H9 (cell line): ENCODE measurements around the gene ABCC4. TPM values are rescaled to one million over a fixed set of nuclear protein-coding genes. Genes with fewer than 3 reads are reported as not detected.

Source experiments
- DNase-seq: peaks from one replicate; pipeline ENCODE4 v3.0.0-alpha.2; 2017
- H2AFZ ChIP-seq: one replicate; pipeline ENCODE4 v1.6.1; 2013; ENCODE audit warnings: mild to moderate bottlenecking, low read length, control low read depth, moderate library complexity
- H2AK5ac ChIP-seq: 2 replicates; pipeline ENCODE4 v1.6.1; 2013; ENCODE audit warnings: low read length, control low read depth, mixed read lengths; ENCODE audit not compliant: insufficient read length
- H2BK120ac ChIP-seq: one replicate; pipeline ENCODE4 v1.6.1; 2013; ENCODE audit warnings: low read depth, mild to moderate bottlenecking, low read length, control low read depth, inconsistent platforms; ENCODE audit not compliant: poor library complexity, severe bottlenecking
- H2BK12ac ChIP-seq: 2 replicates; pipeline ENCODE4 v1.6.1; 2013; ENCODE audit warnings: low read length, control low read depth, mixed read lengths, low read depth; ENCODE audit not compliant: insufficient read length
- H2BK15ac ChIP-seq: 2 replicates; pipeline ENCODE4 v1.6.1; 2013; ENCODE audit warnings: low read depth, low read length, control low read depth
- H2BK20ac ChIP-seq: one replicate; pipeline ENCODE4 v1.6.1; 2013; ENCODE audit warnings: low read depth, mild to moderate bottlenecking, low read length, control low read depth, inconsistent platforms; ENCODE audit not compliant: poor library complexity, severe bottlenecking
- H2BK5ac ChIP-seq: 2 replicates; pipeline ENCODE4 v1.6.1; 2013; ENCODE audit warnings: low read length, control low read depth, mixed read lengths; ENCODE audit not compliant: insufficient read length
- H3K14ac ChIP-seq: 2 replicates; pipeline ENCODE4 v1.6.1; 2013; ENCODE audit warnings: low read length, control low read depth; ENCODE audit not compliant: insufficient read depth
- H3K18ac ChIP-seq: 2 replicates; pipeline ENCODE4 v1.6.1; 2013; ENCODE audit warnings: low read depth, mild to moderate bottlenecking, mixed read lengths, low read length, control low read depth; ENCODE audit not compliant: insufficient read length
- H3K23ac ChIP-seq: 2 replicates; pipeline ENCODE4 v1.6.1; 2013; ENCODE audit warnings: low read length, control low read depth, mixed read lengths, low read depth; ENCODE audit not compliant: insufficient read length
- H3K23me2 ChIP-seq: 2 replicates; pipeline ENCODE4 v1.6.1; 2013; ENCODE audit warnings: low read depth, mild to moderate bottlenecking, mixed read lengths, low read length, control low read depth; ENCODE audit not compliant: insufficient read length, poor library complexity, severe bottlenecking
- H3K27ac ChIP-seq: 2 replicates; pipeline ENCODE4 v1.5.1; 2013; ENCODE audit warnings: low read length, control low read depth, mixed read lengths, low read depth; ENCODE audit not compliant: insufficient read length
- H3K27me3 ChIP-seq: 2 replicates; pipeline ENCODE4 v1.6.1; 2013; ENCODE audit warnings: low read length, control low read depth, inconsistent platforms; ENCODE audit not compliant: insufficient read depth
- H3K4ac ChIP-seq: 2 replicates; pipeline ENCODE4 v1.6.1; 2013; ENCODE audit warnings: low read depth, mild to moderate bottlenecking, control low read depth, inconsistent platforms, low read length, moderate library complexity
- H3K4me1 ChIP-seq: 2 replicates; pipeline ENCODE4 v1.6.1; 2013; ENCODE audit warnings: low read length, control low read depth, inconsistent platforms; ENCODE audit not compliant: insufficient read depth
- H3K4me2 ChIP-seq: 2 replicates; pipeline ENCODE4 v1.6.1; 2013; ENCODE audit warnings: low read length, control low read depth, mixed read lengths; ENCODE audit not compliant: insufficient read length, insufficient read depth
- H3K56ac ChIP-seq: 2 replicates; pipeline ENCODE4 v1.6.1; 2013; ENCODE audit warnings: low read depth, mild to moderate bottlenecking, mixed read lengths, low read length, control low read depth; ENCODE audit not compliant: insufficient read length
- H3K79me1 ChIP-seq: 2 replicates; pipeline ENCODE4 v1.6.1; 2013; ENCODE audit warnings: low read depth, mild to moderate bottlenecking, moderate library complexity, low read length, control low read depth, inconsistent platforms; ENCODE audit not compliant: insufficient read depth, poor library complexity, severe bottlenecking
- H3K79me2 ChIP-seq: 2 replicates; pipeline ENCODE4 v1.6.1; 2013; ENCODE audit warnings: low read length, control low read depth, inconsistent platforms; ENCODE audit not compliant: insufficient read depth
- H3K9ac ChIP-seq: 2 replicates; pipeline ENCODE4 v1.6.1; 2013; ENCODE audit warnings: low read length, control low read depth, mixed read lengths; ENCODE audit not compliant: insufficient read length; ENCODE audit errors: extremely low read depth
- H3K9me3 ChIP-seq: one replicate; pipeline ENCODE4 v1.6.1; 2013; ENCODE audit warnings: low read depth, low read length, inconsistent platforms; ENCODE audit not compliant: control insufficient read depth
- H3T11ph ChIP-seq: one replicate; pipeline ENCODE4 v1.6.1; 2013; ENCODE audit warnings: mild to moderate bottlenecking, low read length, control low read depth, inconsistent platforms
- H4K20me1 ChIP-seq: one replicate; pipeline ENCODE4 v1.6.1; 2013; ENCODE audit not compliant: control insufficient read depth, insufficient read length, insufficient read depth
- H4K5ac ChIP-seq: 2 replicates; pipeline ENCODE4 v1.6.1; 2013; ENCODE audit warnings: low read depth, mild to moderate bottlenecking, mixed read lengths, low read length, control low read depth; ENCODE audit not compliant: insufficient read length
- H4K8ac ChIP-seq: replicated peaks from 2 replicates; pipeline ENCODE4 v1.6.1; 2013; ENCODE audit warnings: low read length, control low read depth, mixed read lengths, low read depth; ENCODE audit not compliant: insufficient read length
- H4K91ac ChIP-seq: 2 replicates; pipeline ENCODE4 v1.6.1; 2013; ENCODE audit warnings: low read depth, mild to moderate bottlenecking, moderate library complexity, mixed read lengths, low read length, control low read depth; ENCODE audit not compliant: insufficient read length
- H3K27ac Mint-ChIP-seq, 3 experiments: 2 replicates in 2 of 3; 3 replicates in 1 of 3; pipeline ENCODE4 v1.8.0; 2020 to 2021; ENCODE audit warnings: mixed read lengths in 3 of 3, mild to moderate bottlenecking in 1 of 3, moderate library complexity in 1 of 3
- H3K27me3 Mint-ChIP-seq: 2 replicates; pipeline ENCODE4 v1.8.0; 2021; ENCODE audit warnings: low read depth, mild to moderate bottlenecking, moderate library complexity, mixed read lengths
- H3K36me3 Mint-ChIP-seq, 3 experiments: 2 replicates in 2 of 3; 3 replicates in 1 of 3; pipeline ENCODE4 v1.8.0; 2020 to 2021; ENCODE audit warnings: low read depth in 3 of 3, mixed read lengths in 3 of 3; ENCODE audit not compliant: insufficient read depth in 1 of 3
- H3K4me1 Mint-ChIP-seq, 2 experiments: 2 replicates each; pipeline ENCODE4 v1.8.0; 2020; ENCODE audit warnings: mixed read lengths in 2 of 2
- H3K4me3 Mint-ChIP-seq, 2 experiments: 2 replicates in 1 of 2; 3 replicates in 1 of 2; pipeline ENCODE4 v1.8.0; 2020 to 2021; ENCODE audit warnings: mild to moderate bottlenecking in 2 of 2, mixed read lengths in 2 of 2, moderate library complexity in 1 of 2
- H3K9me3 Mint-ChIP-seq, 2 experiments: 2 replicates in 1 of 2; 3 replicates in 1 of 2; pipeline ENCODE4 v1.8.0; 2020; ENCODE audit warnings: mild to moderate bottlenecking in 2 of 2, mixed read lengths in 2 of 2, moderate library complexity in 1 of 2
- WGBS: extraction: QIAGEN DNeasy Blood & Tissue Kit; methylation state at CpG from one replicate; pipeline ENCODE4 v1.1.7; 2013; ENCODE audit warnings: missing lambda C conversion rate, low lambda C conversion rate, mixed read lengths; ENCODE audit not compliant: insufficient read length; ENCODE audit errors: extremely low coverage; 5-methylcytosine and 5-hydroxymethylcytosine counted together
- total RNA-seq: library from RNA; stranded (reverse); gene quantifications from 2 replicates; pipeline ENCODE4 v1.2.1, GENCODE V29; 2021
- TF ChIP-seq, protein P1 (sequence below): fragments of 200-600 bp; sonication (generic); conservative IDR thresholded peaks from 3 replicates; pipeline ENCODE4 v1.8.0; 2021; ENCODE audit warnings: antibody characterized with exemption, mild to moderate bottlenecking

ABCC4 gene
- total RNA-seq, 1 experiment from 2014 or later = 5.9 TPM

DNA sequence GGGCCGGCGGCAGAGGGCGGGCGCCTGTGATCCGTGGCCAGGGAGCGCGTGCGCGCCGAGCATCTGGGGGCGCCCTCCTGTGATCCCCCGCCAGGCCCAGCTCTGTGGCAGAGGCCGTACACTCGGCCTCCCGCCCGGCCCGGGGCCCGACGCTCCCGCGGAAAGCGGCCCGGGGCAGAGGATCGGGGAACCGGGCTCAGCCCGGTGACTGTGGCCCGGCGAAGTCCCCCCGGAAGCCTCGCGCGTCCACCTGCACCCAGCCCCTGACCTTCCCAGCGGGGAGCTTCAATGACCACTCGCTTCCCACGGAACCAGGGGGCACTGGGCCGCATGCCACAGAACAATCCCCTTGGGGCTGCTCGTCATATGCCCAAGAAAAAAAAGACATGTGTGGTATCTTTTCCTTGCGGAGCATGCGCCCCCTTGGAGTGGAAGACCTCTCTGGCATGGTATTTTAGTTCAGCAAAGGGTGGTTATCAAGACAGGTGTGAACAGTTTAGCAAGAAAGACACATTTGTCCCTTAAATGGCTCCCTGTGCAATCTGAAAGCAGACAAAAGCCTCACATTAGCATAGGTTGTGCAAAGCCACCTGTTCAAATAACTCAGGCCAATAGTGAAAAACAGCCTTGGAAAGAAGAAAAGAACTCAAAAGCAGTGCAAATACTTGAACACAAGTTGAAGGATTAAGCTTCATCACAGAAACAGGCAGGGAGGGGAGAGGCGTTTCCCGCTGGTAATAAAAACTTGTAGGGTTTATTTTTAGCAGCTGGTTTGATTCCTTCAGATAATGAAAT lies 298.0 kb downstream of the ABCC4 start:
- H3K4me3 Mint-ChIP-seq = peak overlapping the region in 1 of 2 experiments; percentile 48; a peak in 3 of 5 replicates
- H4K8ac ChIP-seq = no peak overlapping the region
- no peak overlapping the region for H3T11ph ChIP-seq
- no peak overlapping the region for H4K5ac ChIP-seq
- H3K14ac ChIP-seq = no peak overlapping the region
- H3K4me1 Mint-ChIP-seq = peaks cover 29 to 31% of the 10 kb centered on the region in 2 experiments
- WGBS = no CpG with 5 or more reads among the region's 41 CpGs
- H3K9ac ChIP-seq = no peak overlapping the region
- no peaks in the 10 kb centered on the region for H3K79me1 ChIP-seq
- no peak overlapping the region for H3K4ac ChIP-seq
- H3K36me3 Mint-ChIP-seq = no peaks in the 10 kb centered on the region
- TF ChIP-seq, protein P1, sequence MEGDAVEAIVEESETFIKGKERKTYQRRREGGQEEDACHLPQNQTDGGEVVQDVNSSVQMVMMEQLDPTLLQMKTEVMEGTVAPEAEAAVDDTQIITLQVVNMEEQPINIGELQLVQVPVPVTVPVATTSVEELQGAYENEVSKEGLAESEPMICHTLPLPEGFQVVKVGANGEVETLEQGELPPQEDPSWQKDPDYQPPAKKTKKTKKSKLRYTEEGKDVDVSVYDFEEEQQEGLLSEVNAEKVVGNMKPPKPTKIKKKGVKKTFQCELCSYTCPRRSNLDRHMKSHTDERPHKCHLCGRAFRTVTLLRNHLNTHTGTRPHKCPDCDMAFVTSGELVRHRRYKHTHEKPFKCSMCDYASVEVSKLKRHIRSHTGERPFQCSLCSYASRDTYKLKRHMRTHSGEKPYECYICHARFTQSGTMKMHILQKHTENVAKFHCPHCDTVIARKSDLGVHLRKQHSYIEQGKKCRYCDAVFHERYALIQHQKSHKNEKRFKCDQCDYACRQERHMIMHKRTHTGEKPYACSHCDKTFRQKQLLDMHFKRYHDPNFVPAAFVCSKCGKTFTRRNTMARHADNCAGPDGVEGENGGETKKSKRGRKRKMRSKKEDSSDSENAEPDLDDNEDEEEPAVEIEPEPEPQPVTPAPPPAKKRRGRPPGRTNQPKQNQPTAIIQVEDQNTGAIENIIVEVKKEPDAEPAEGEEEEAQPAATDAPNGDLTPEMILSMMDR = no peak
- H3K79me2 ChIP-seq = no peaks in the 10 kb centered on the region
- no peak overlapping the region for H2BK120ac ChIP-seq
- H3K27ac Mint-ChIP-seq = no peak overlapping the region; a peak in 1 of 7 replicates
- H4K91ac ChIP-seq = no peak overlapping the region
- H3K9me3 ChIP-seq = no peaks in the 10 kb centered on the region
- no peak overlapping the region for H2BK5ac ChIP-seq
- no peak overlapping the region for H2AFZ ChIP-seq
- H3K9me3 Mint-ChIP-seq = no peaks in the 10 kb centered on the region; a peak in 1 of 5 replicates
- H3K23me2 ChIP-seq = no peaks in the 10 kb centered on the region
- no peak overlapping the region; the same call in 1 of the 2 replicates for H2BK15ac ChIP-seq
- H3K27me3 Mint-ChIP-seq = no peaks in the 10 kb centered on the region; the same call in 1 of the 2 replicates
- no peak overlapping the region for H3K27ac ChIP-seq
- H2AK5ac ChIP-seq = no peak overlapping the region
- no peaks in the 10 kb centered on the region for H4K20me1 ChIP-seq
- H3K4me1 ChIP-seq = peaks cover 4% of the 10 kb centered on the region; the same call in 1 of the 2 replicates
- no peak overlapping the region for H3K4me2 ChIP-seq
- no peak overlapping the region for H2BK20ac ChIP-seq
- no peak overlapping the region for H2BK12ac ChIP-seq
- DNase-seq = peak; percentile 42
- no peak overlapping the region for H3K23ac ChIP-seq
- H3K27me3 ChIP-seq = no peaks in the 10 kb centered on the region
- no peak overlapping the region for H3K18ac ChIP-seq
- no peak overlapping the region for H3K56ac ChIP-seq
